HepG2 (cell line): ENCODE measurements around the gene CEBPZOS. TPM values are rescaled to one million over a fixed set of nuclear protein-coding genes. Genes with fewer than 3 reads are reported as not detected.

Source experiments
- CEBPB ChIP-seq: IDR thresholded peaks from 2 replicates; pipeline ENCODE4 v1.6.1; 2011; ENCODE audit warnings: low read depth, low read length, improper control_type of control experiment, borderline replicate concordance
- ETS1 ChIP-seq: sonication (generic); formaldehyde crosslinking; IDR thresholded peaks from 2 replicates; pipeline ENCODE4 v1.4.0; 2020; ENCODE audit warnings: missing genetic modification reagents
- FOXM1 ChIP-seq: sonication (generic); formaldehyde crosslinking; IDR thresholded peaks from 2 replicates; pipeline ENCODE4 v1.5.0; 2020; ENCODE audit warnings: missing genetic modification reagents
- GPBP1L1 ChIP-seq: sonication (generic); formaldehyde crosslinking; IDR thresholded peaks from 2 replicates; pipeline ENCODE4 v1.5.0; 2020; ENCODE audit warnings: mild to moderate bottlenecking, missing genetic modification reagents
- HMGA1 ChIP-seq: sonication (generic); formaldehyde crosslinking; conservative IDR thresholded peaks from 2 replicates; pipeline ENCODE4 v1.4.0; 2020; ENCODE audit warnings: missing genetic modification reagents
- HNRNPH1 ChIP-seq: fragments of 200-400 bp; formaldehyde crosslinking; optimal IDR thresholded peaks from 2 replicates; pipeline ENCODE3; 2017; ENCODE audit warnings: mild to moderate bottlenecking, low read depth, low read length
- MAZ ChIP-seq, 2 experiments: sonication (generic) in 1 of 2; formaldehyde crosslinking in 1 of 2; IDR thresholded peaks; 2 replicates each; pipeline versions ENCODE4 v1.5.0 to v1.6.1; 2012 to 2020; ENCODE audit warnings: low read depth in 2 of 2, mild to moderate bottlenecking in 2 of 2, borderline replicate concordance in 1 of 2, improper control_type of control experiment in 1 of 2, low read length in 1 of 2, missing genetic modification reagents in 1 of 2, moderate library complexity in 1 of 2
- MNT ChIP-seq: fragments of 450-650 bp; IDR thresholded peaks from 2 replicates; pipeline ENCODE4 v1.6.1; 2016
- NFYB ChIP-seq: sonication (generic); formaldehyde crosslinking; IDR thresholded peaks from 2 replicates; pipeline ENCODE4 v1.4.0; 2020; ENCODE audit warnings: missing genetic modification reagents
- NR1H2 ChIP-seq: sonication (generic); formaldehyde crosslinking; IDR thresholded peaks from 2 replicates; pipeline ENCODE4 v1.8.1; 2022; ENCODE audit warnings: low read depth, missing genetic modification reagents, borderline replicate concordance
- PAX8 ChIP-seq: sonication (generic); formaldehyde crosslinking; IDR thresholded peaks from 2 replicates; pipeline ENCODE4 v1.8.0; 2022; ENCODE audit warnings: mild to moderate bottlenecking, missing genetic modification reagents, borderline replicate concordance
- RFXANK ChIP-seq: IDR thresholded peaks from 2 replicates; pipeline ENCODE4 v1.6.1; 2016
- SRF ChIP-seq: IDR thresholded peaks from 2 replicates; pipeline ENCODE4 v1.6.1; 2011; ENCODE audit warnings: mild to moderate bottlenecking, low read depth, low read length, moderate library complexity
- XRCC5 ChIP-seq: fragments of 200-400 bp; formaldehyde crosslinking; optimal IDR thresholded peaks from 2 replicates; pipeline ENCODE3; 2017; ENCODE audit warnings: mild to moderate bottlenecking, low read length
- YEATS2 ChIP-seq: sonication (generic); formaldehyde crosslinking; IDR thresholded peaks from 2 replicates; pipeline ENCODE4 v1.4.0; 2020; ENCODE audit warnings: missing genetic modification reagents, borderline replicate concordance
- ZNF24 ChIP-seq: fragments of 450-650 bp; IDR thresholded peaks from 2 replicates; pipeline ENCODE4 v1.6.1; 2017; ENCODE audit warnings: antibody characterized with exemption, mild to moderate bottlenecking
- ZNF3 ChIP-seq: IDR thresholded peaks from 2 replicates; pipeline ENCODE4 v1.7.0; 2017; ENCODE audit warnings: inconsistent platforms
- ZNF430 ChIP-seq: sonication (generic); formaldehyde crosslinking; IDR thresholded peaks from 2 replicates; pipeline ENCODE4 v1.9.0; 2021; ENCODE audit warnings: mild to moderate bottlenecking, missing genetic modification reagents
- ZNF547 ChIP-seq: sonication (generic); formaldehyde crosslinking; IDR thresholded peaks from 2 replicates; pipeline ENCODE4 v1.5.1; 2020; ENCODE audit warnings: mild to moderate bottlenecking, missing genetic modification reagents
- ZNF75D ChIP-seq: sonication (generic); formaldehyde crosslinking; IDR thresholded peaks from 2 replicates; pipeline ENCODE4 v1.8.1; 2023; ENCODE audit warnings: missing genetic modification reagents, mild to moderate bottlenecking, borderline replicate concordance
- ZNF841 ChIP-seq: sonication (generic); formaldehyde crosslinking; IDR thresholded peaks from 2 replicates; pipeline ENCODE4 v1.8.1; 2023; ENCODE audit warnings: missing genetic modification reagents, borderline replicate concordance
- polyA plus RNA-seq, 8 experiments: library from polyadenylated mRNA; depleted of rRNA in 3 of 8; stranded (reverse) in 7 of 8; unstranded in 1 of 8; fragments of >200 nt; fragmentation: Illumina TruSeq in 4 of 8; extraction: Trizol in 4 of 8; gene quantifications; 2 replicates each; pipeline versions ENCODE4 v1.2.1 to v1.2.3, GENCODE V29; 2011 to 2016; ENCODE audit warnings: low read depth in 4 of 8, missing spikeins in 1 of 8, mixed read lengths in 1 of 8; ENCODE audit not compliant: insufficient read depth in 1 of 8
- total RNA-seq, 5 experiments: library from RNA; depleted of rRNA; stranded (reverse); fragments of >200 nt; fragmentation: Illumina TruSeq; extraction: Trizol; gene quantifications; 2 replicates each; pipeline ENCODE4 v1.2.3, GENCODE V29; 2016; ENCODE audit warnings: low read depth in 1 of 5
- TF ChIP-seq, protein P1 (sequence below): sonication (generic); formaldehyde crosslinking; IDR thresholded peaks from 2 replicates; pipeline ENCODE4 v1.8.1; 2023; ENCODE audit warnings: mild to moderate bottlenecking, missing genetic modification reagents
- TF ChIP-seq, protein P2 (sequence below): sonication (generic); formaldehyde crosslinking; IDR thresholded peaks from 2 replicates; pipeline ENCODE4 v1.4.0; 2020; ENCODE audit warnings: mild to moderate bottlenecking, missing genetic modification reagents, borderline replicate concordance

CEBPZOS gene
- total and polyA plus RNA-seq, 2 of the 13 experiments (the other 11 are each of a cell fraction or from before 2014, with no cell fraction given), result 18.6 to 44.7 TPM

GRCh38 chr2:37231241-37232130, 35.2 kb downstream of the CEBPZOS start, which contains the start of the genes CEBPZ and NDUFAF7 (continued):
- TF ChIP-seq ETS1 (0 out of 2 replicates have a peak, but pooled peaks have one; percentile 38), ZNF24 (no peak), PAX8 (CRISPR knock-in tag) (no peak), FOXM1 (CRISPR knock-in tag) (no peak), XRCC5 (peak; percentile 87), SRF (no peak), MNT (peak; percentile 47), HMGA1 (CRISPR knock-in tag) (no peak), ZNF3 (no peak; the same call in 1 of the 2 replicates), ZNF841 (CRISPR knock-in tag) (no peak), NFYB (CRISPR knock-in tag) (no peak; the same call in 1 of the 2 replicates), ZNF547 (CRISPR knock-in tag) (peak; percentile 93), GPBP1L1 (no peak), NR1H2 (CRISPR knock-in tag) (0 out of 2 replicates have a peak, but pooled peaks have one; percentile 72), YEATS2 (peak; percentile 96), ZNF75D (CRISPR knock-in tag) (no peak), CEBPB (peak; percentile 85), ZNF430 (peak; percentile 79; the same call in 1 of the 2 replicates), RFXANK (CRISPR knock-in tag) (peak; percentile 80; the same call in 1 of the 2 replicates), MAZ (IDR thresholded peaks at IDR 0.05; ENCODE audit: borderline replicate concordance, low read depth, low read length) (peak; percentile 64; the same call in 1 of the 2 replicates), MAZ (CRISPR knock-in tag; IDR thresholded peaks at IDR 0.05; ENCODE audit: low read depth) (peak; percentile 71), HNRNPH1 (no peak)
- TF ChIP-seq, protein P1, sequence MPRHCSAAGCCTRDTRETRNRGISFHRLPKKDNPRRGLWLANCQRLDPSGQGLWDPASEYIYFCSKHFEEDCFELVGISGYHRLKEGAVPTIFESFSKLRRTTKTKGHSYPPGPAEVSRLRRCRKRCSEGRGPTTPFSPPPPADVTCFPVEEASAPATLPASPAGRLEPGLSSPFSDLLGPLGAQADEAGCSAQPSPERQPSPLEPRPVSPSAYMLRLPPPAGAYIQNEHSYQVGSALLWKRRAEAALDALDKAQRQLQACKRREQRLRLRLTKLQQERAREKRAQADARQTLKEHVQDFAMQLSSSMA, result peak; percentile 96
- TF ChIP-seq, protein P2, sequence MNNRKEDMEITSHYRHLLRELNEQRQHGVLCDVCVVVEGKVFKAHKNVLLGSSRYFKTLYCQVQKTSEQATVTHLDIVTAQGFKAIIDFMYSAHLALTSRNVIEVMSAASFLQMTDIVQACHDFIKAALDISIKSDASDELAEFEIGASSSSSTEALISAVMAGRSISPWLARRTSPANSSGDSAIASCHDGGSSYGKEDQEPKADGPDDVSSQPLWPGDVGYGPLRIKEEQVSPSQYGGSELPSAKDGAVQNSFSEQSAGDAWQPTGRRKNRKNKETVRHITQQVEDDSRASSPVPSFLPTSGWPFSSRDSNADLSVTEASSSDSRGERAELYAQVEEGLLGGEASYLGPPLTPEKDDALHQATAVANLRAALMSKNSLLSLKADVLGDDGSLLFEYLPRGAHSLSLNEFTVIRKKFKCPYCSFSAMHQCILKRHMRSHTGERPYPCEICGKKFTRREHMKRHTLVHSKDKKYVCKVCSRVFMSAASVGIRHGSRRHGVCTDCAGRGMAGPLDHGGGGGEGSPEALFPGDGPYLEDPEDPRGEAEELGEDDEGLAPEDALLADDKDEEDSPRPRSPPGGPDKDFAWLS (CRISPR knock-in tag), result no peak
